GM19397 (cell line): ENCODE data around the gene CCDC51.
"Not testable (repeated sequence)": the region's sequence is repeated elsewhere in the genome, so short reads cannot be mapped to it uniquely, and the experiment has no call there.

Experiments used
- ATAC-seq: cut with Tn5 transposase; IDR thresholded peaks from one replicate; pipeline ENCODE4 v1.9.1; 2021; ENCODE audit warnings: mild to moderate bottlenecking, moderate library complexity; ENCODE audit not compliant: unreplicated experiment

CCDC51 gene

GRCh38 chr3:48466386-48467109 lies 26.6 kb upstream of the CCDC51 start:
- peak; percentile 13 for ATAC-seq

DNA sequence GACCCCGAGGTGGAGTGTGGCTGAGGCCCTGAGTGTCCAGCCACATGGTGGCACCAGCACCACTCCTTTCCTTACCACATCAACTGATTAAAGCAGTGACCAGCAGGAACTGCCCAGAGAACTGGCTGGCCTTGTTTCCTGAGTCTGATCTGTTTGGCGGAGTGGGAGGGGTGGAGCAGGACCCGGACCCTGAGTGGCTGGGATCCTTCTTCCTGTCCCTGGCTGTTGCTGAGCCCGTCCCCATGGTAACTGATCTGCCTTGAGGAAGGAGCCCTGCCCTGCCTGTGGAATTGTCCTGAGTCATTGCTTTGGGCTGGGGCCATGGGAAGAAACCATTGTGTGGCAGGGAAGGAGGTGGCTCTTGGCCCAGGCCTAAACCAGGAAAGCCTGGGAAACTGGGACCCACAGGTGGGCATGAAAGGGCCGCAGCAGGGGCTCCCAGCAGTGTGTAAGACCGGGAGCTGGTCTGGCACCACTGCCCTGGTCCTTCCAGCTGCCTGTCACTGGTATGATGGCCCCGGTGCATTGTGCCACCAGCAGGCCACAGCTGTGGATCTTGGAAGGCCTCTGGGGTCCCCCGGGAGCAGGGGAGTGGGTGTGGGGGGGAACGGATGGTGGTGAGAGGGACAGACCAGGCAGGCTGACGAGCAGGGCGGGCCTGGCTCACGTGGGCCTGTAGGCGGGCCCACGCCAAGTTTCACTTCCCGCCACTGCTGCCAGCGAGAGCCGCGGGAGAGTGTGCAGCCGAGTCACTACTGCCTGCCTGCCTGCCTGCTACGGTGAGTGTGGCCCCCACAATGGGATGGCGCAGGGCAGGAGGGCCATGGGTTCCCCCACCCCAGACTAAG lies 25.8 kb upstream of the CCDC51 start:
- ATAC-seq = peak; percentile 79

DNA sequence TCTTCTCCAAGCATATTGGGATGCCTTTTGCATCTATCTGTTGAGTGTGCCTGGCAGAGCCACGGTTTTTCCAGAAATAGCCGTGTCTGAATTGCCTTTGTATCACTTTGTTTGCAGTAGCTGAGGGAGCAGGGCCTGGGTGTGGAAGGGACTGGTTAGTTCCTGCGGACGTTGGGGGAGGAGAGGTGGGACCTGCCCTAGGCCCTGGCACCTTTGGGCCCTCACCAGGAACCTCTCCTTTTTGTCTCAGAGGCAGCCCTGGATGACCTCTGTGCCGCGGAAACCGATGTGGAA lies 25.3 kb upstream of the CCDC51 start:
- ATAC-seq = no peak

DNA sequence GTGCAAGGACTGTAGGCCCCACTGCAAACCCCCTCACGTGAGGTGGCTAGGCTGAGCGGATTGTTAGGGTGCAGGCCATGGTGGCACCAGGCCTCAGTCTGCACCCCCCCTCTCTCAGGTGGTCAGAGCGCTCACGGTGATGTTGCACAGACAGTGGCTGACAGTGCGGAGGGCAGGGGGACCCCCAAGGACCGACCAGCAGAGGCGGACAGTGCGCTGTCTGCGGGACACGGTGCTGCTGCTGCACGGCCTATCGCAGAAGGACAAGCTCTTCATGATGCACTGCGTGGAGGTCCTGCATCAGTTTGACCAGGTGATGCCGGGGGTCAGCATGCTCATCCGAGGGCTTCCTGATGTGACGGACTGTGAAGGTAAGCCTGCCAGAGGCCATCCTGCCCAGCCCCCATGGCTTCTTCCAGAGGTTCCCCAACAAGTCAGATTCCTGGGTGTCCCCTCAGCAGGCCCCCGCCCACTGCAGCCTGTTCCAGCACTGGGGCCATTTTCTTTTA lies 24.8 kb upstream of the CCDC51 start:
- ATAC-seq = no peak

DNA sequence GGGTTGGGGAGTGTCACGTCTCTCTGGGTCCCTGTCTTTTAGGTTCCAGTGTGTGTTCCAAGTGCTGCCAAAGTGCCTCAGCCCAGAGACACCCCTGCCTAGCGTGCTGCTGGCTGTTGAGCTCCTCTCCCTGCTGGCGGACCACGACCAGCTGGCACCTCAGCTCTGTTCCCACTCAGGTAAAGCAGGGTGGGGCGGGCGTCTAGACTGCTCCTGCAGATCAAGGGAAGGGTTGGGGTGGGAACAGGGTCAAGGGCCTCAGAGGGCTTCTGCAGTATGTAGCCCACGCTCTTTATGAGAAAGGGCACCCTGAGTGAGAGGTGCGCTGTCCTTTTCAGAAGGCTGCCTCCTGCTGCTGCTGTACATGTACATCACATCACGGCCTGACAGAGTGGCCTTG lies 23.8 kb upstream of the CCDC51 start:
- no peak for ATAC-seq

DNA sequence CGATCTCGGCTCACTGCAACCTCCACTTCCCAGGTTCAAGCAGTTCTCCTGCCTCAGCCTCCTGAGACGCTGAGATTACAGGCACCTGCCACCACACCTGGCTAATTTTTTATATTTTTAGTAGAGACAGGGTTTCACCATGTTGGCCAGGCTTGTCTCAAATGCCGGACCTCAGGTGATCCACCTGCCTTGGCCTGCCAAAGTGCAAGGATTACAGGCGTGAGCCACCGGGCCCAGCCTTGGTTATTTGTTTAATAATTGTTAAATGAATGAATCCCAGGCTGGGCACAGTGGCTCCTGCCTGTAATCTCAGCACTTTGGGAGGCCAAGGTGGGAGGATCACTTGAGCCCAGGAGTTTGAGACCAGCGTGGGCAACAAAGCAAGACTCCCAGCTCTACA lies 21.8 kb upstream of the CCDC51 start:
- not testable (repeated sequence) for ATAC-seq

DNA sequence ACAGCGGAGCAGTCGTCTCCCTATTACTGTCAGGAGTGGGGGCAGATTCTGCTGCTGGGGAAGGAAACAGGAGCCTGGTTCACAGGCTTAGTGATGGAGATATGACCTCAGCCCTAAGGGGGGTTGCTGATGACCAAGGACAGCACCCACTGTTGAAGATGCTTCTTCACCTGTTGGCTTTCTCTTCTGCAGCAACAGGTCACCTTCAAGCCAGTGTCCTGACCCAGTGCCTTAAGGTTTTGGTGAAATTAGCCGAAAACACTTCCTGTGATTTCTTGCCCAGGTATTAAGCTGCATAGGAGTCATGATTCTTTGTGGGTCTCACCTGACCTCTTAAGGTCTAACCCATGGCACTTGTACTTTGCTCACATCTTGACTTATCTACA lies 20.6 kb upstream of the CCDC51 start:
- ATAC-seq = no peak

- ATAC-seq = no peak
These were observed 20.0 kb upstream of the CCDC51 start for GRCh38 chr3:48459773-48460516.

- no peak for ATAC-seq
These were observed 19.4 kb upstream of the CCDC51 start for GRCh38 chr3:48459331-48459730.

GRCh38 chr3:48456456-48456855 lies 16.5 kb upstream of the CCDC51 start:
- ATAC-seq = no peak

DNA sequence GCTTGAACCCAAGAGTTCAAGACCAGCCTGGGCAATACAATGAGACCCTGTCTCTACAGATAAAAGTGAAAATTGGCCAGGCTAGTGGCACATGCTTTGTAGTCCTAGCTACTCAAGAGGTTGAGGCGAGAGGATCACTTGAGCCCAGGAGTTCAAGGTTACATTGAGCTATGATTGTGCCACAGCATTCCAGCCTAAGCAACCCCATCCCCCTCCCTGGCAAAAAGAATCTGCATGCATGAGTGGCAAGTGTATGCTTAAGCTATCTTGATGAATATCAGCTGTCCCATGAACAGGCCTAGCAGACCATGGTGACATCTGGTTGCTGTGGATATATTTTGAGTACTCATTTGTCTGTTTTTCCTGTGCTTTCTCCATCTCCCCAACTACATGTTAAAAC lies 11.4 kb upstream of the CCDC51 start:
- no peak for ATAC-seq

GRCh38 chr3:48446425-48447193 lies 6.7 kb upstream of the CCDC51 start, which contains the start of gene ATRIP:
Gene ATRIP, plus strand, starts transcription at chr3:48446737. Its CDS starts 109 bp downstream, at chr3:48446846.
- peak; percentile 91 for ATAC-seq

GRCh38 chr3:48446043-48446424 lies 6.1 kb upstream of the CCDC51 start:
- ATAC-seq = no peak

DNA sequence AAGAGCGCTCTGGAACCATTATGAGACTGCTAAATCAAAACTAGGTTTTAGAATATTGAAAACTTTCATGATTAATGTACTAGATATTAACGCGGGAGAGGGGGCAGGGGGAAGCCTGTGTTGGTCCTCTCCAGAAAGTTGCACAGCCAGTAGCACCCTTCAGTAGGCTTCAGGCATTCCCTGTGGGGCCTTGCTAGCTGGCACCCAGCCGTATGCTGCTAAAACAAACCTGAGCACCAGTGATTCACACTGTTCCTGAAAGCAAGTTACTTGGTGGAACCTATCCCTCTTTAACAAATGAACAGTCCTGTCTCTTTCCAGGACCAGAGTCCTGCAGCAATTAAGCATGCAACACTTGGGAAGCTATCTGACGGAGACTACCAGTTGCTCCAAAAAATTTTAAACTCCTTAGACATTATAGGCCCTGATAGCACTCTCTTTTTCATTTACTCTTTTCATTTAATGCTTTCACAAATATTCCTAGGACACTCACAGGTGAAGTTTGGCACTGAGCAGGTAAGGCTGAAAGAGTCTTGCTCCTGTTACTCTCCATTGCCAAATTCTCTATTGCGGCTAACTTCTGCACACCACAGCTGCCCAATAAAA lies 5.5 kb upstream of the CCDC51 start:
- no peak for ATAC-seq

DNA sequence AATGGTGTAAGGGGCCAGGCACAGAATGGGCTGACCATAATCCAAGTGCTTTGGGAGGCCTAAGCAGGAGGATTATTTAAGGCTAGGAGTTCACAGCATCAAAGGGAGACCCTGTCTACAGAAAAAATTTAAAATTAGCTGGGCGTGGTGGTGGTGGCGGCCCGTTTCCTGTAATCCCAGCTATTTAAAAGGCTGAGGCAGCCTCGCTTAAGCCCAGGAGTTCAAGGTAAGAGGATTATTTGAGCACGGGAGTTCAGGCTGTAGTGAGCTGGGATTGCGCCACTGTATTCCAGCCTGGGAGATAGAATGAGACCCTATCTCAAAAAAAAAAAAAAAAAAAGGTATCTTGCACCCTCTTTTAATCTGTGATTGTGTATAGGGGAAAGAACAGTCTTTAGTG lies 2.0 kb upstream of the CCDC51 start:
- ATAC-seq = no peak

- ATAC-seq = no peak
These were observed 655 bp upstream of the CCDC51 start for GRCh38 chr3:48440590-48440958.

DNA sequence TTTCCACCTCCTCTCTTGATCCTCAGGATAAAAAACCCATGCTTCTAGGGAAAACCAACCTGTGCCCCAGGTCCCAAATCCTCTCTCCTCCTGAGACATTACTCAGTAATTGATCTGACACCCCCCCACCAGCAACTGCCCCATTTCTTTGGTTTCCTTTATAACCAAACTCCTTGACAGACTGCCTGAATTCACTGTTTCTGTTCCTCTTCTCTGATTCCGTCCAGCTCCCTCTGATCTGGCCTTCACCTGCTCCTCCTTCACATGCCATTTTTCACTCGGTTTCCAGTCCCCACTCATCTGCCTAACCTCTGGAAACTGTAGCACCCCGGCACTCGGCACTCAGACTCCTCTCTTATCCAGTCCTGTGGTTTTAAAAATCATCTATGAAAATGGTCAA lies 2.1 kb downstream of the CCDC51 start:
- ATAC-seq = no peak

GRCh38 chr3:48436855-48437254 lies 3.1 kb downstream of the CCDC51 start:
- ATAC-seq = no peak

- no peak for ATAC-seq
These were observed 3.5 kb downstream of the CCDC51 start for GRCh38 chr3:48436477-48436787.

- ATAC-seq = no peak
These were observed 4.0 kb downstream of the CCDC51 start for GRCh38 chr3:48435774-48436476.
